DND-41 (cell line): Measurements from ENCODE around the gene DRGX.

Source experiments
- ATAC-seq: fragments of 200-7000 bp; cut with Tn5 transposase; 3 replicates; pipeline ENCODE4 v1.9.1; 2021; ENCODE audit warnings: low read depth; ENCODE audit not compliant: insufficient read depth
- DNase-seq: peaks from one replicate; pipeline ENCODE4 v3.0.0-alpha.2; 2020
- H2AFZ ChIP-seq: 2 replicates; pipeline ENCODE4 v1.6.0; 2012; ENCODE audit warnings: low read depth, low read length
- H3K27ac ChIP-seq: 2 replicates; pipeline ENCODE4 v1.5.1; 2012; ENCODE audit warnings: low read length, inconsistent platforms
- H3K27me3 ChIP-seq: fragments of 200-600 bp; sonication (generic); 2 replicates; pipeline ENCODE4 v1.6.0; 2012; ENCODE audit warnings: low read length, mild to moderate bottlenecking, inconsistent platforms; ENCODE audit not compliant: insufficient read depth, poor library complexity
- H3K36me3 ChIP-seq: 2 replicates; pipeline ENCODE4 v1.5.1; 2012; ENCODE audit warnings: low read length, inconsistent platforms; ENCODE audit not compliant: insufficient read depth
- H3K4me1 ChIP-seq: 2 replicates; pipeline ENCODE4 v1.5.1; 2012; ENCODE audit warnings: mild to moderate bottlenecking, low read length; ENCODE audit not compliant: insufficient read depth
- H3K4me2 ChIP-seq: 2 replicates; pipeline ENCODE4 v1.6.0; 2012; ENCODE audit warnings: mild to moderate bottlenecking, moderate library complexity, low read length, inconsistent platforms; ENCODE audit not compliant: insufficient read depth
- H3K4me3 ChIP-seq, 2 experiments: fragments of 200-600 bp in 1 of 2; shearing (Covaris generic) in 1 of 2; 2 replicates each; pipeline ENCODE4 v1.5.1; 2012 to 2016; ENCODE audit warnings: inconsistent platforms in 2 of 2, low read length in 2 of 2, mild to moderate bottlenecking in 2 of 2, low read depth in 1 of 2, moderate library complexity in 1 of 2
- H3K79me2 ChIP-seq: 2 replicates; pipeline ENCODE4 v1.6.0; 2012; ENCODE audit warnings: low read length, inconsistent platforms; ENCODE audit not compliant: insufficient read depth
- H3K9ac ChIP-seq: 2 replicates; pipeline ENCODE4 v1.6.0; 2012; ENCODE audit warnings: low read depth, mild to moderate bottlenecking, inconsistent platforms, low read length, moderate library complexity
- H3K9me3 ChIP-seq: 2 replicates; pipeline ENCODE4 v1.5.1; 2012; ENCODE audit warnings: low read length, moderate library complexity, mild to moderate bottlenecking, inconsistent platforms; ENCODE audit not compliant: insufficient read depth, severe bottlenecking
- H4K20me1 ChIP-seq: 2 replicates; pipeline ENCODE4 v1.6.0; 2012; ENCODE audit warnings: low read length; ENCODE audit not compliant: insufficient read depth
- CTCF ChIP-seq: IDR thresholded peaks from 2 replicates; pipeline ENCODE4 v1.5.1; 2012; ENCODE audit warnings: borderline replicate concordance, low read length, moderate library complexity, mild to moderate bottlenecking; ENCODE audit not compliant: poor library complexity, severe bottlenecking; ENCODE audit errors: extremely low read depth
- EZH2 ChIP-seq: IDR thresholded peaks from 3 replicates; pipeline ENCODE4 v1.6.1; 2012; ENCODE audit warnings: borderline replicate concordance, low read depth, mild to moderate bottlenecking, moderate library complexity, low read length, inconsistent platforms; ENCODE audit not compliant: severe bottlenecking

Gene DRGX

DNA sequence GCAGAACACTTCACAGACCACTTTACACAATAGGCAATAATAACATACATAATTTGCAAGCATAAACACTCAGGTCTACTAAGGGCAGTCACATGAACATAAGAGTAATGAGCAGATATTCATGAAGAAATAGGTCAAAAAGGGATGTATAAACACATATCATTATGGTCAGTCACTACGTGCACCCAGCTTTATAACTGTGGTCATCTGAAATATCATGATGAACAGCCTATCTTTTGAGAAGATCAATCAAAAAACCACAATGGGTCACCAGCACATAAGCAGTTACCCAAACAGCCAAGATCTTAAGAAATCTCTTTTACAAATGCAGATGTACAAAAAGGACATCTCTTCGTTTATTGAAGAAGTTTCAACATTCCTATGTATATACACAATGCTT lies 35.5 kb upstream of the DRGX start:
- Histone ChIP-seq H3K4me3 (no peak overlapping the region), H3K27ac (no peak overlapping the region), H4K20me1 (no peaks in the 10 kb centered on the region), H3K4me1 (no peaks in the 10 kb centered on the region), H2AFZ (no peak overlapping the region), H3K4me2 (no peak overlapping the region), H3K9ac (no peak overlapping the region), H3K27me3 (no peaks in the 10 kb centered on the region), H3K79me2 (no peaks in the 10 kb centered on the region), H3K36me3 (no peaks in the 10 kb centered on the region), H3K9me3 (no peaks in the 10 kb centered on the region)
- TF ChIP-seq CTCF (no peak), EZH2 (no peak)
- no peak for DNase-seq
- no peak for ATAC-seq

GRCh38 chr10:49429458-49429857 lies 33.6 kb upstream of the DRGX start:
- ATAC-seq (no peak), DNase-seq (no peak)
- Histone ChIP-seq H3K9me3 (peaks cover 8% of the 10 kb centered on the region), H3K27me3 (no peaks in the 10 kb centered on the region), H3K79me2 (no peaks in the 10 kb centered on the region), H3K9ac (no peak overlapping the region), H3K4me2 (no peak overlapping the region), H3K4me3 (no peak overlapping the region), H2AFZ (no peak overlapping the region), H3K27ac (no peak overlapping the region), H4K20me1 (no peaks in the 10 kb centered on the region), H3K36me3 (no peaks in the 10 kb centered on the region), H3K4me1 (no peaks in the 10 kb centered on the region)
- TF ChIP-seq CTCF (no peak), EZH2 (no peak)

GRCh38 chr10:49426490-49427360 lies 30.8 kb upstream of the DRGX start:
- no peaks in the 10 kb centered on the region for H3K27me3 ChIP-seq
- no peak overlapping the region for H3K9ac ChIP-seq
- no peak overlapping the region for H2AFZ ChIP-seq
- no peak overlapping the region for H3K27ac ChIP-seq
- no peaks in the 10 kb centered on the region for H3K79me2 ChIP-seq
- H3K36me3 ChIP-seq: no peaks in the 10 kb centered on the region
- no peak for ATAC-seq
- no peaks in the 10 kb centered on the region for H3K4me1 ChIP-seq
- peaks cover 8% of the 10 kb centered on the region for H3K9me3 ChIP-seq
- no peak for DNase-seq
- TF ChIP-seq CTCF: no peak
- TF ChIP-seq EZH2: no peak
- no peak overlapping the region for H3K4me3 ChIP-seq
- H4K20me1 ChIP-seq: no peaks in the 10 kb centered on the region
- H3K4me2 ChIP-seq: no peak overlapping the region
